ENCODE data around the gene SBDS.
"Not testable (repeated sequence)": the region's sequence is repeated elsewhere in the genome, so short reads cannot be mapped to it uniquely, and the experiment has no call there.

Gene SBDS

GRCh38 chr7:66995050-66995776 lies at the start of gene SBDS:
TSS of gene SBDS (minus strand) at chr7:66995586. CDS start at chr7:66995417, 169 bp downstream.
- peak; percentile 97 for DNase-seq (ENCODE audit: low read depth, low spot score)

DNA sequence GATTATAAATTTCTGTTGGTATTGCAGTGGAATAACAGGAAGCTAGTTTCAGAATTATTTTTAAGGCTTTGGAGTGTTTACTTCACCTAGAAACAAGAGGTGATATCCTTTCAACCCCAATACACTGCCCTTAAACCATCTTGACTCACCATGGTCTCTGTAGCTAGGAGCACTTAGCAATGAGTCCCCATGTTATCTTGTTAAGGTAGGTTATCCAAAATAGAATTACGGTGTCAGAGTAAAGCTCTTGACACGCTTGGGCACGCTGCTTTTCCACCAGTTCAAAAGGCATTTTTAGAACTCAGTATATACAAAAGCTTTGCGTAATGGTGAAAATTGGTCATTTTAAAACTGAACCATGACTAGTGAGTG lies 48.2 kb upstream of the SBDS start:
- not testable (repeated sequence) for DNase-seq (ENCODE audit: low read depth, low spot score)

DNA sequence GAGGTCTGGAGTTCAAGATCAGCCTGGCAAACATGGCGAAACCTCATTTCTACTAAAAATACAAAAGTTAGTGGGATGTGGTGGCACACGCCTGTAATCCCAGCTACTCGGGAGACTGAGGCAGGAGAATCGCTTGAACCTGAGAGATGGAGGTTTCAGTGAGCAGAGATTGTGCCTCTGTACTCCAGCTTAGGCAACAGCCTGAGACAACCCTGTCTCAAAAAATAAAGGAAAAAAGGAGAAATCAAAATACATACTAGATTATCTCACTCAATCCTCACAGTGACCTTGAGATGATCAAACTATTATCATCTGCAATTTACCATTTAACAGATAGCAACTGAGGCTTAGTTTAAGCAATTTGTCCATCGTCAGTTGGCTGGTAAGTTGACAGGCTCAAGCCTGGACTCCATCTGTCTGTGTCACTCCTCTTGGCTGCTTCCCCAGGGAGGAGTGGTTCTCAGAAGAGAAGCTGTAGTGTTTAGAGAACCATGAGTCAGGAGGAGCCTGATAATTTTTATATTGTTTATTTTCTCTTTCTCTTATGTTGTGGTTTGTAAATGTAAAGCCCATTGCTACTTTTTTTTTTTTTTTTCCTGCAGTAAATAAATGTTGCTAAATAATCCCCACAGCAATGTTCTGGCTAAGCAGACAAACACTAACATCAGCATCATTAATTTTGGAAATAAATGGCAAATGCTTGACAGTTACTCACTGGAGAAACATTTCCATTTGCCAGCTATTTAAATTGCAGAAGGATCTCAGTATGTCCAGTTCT lies 47.6 kb upstream of the SBDS start:
- not testable (repeated sequence) for DNase-seq (ENCODE audit: low read depth, low spot score)

DNA sequence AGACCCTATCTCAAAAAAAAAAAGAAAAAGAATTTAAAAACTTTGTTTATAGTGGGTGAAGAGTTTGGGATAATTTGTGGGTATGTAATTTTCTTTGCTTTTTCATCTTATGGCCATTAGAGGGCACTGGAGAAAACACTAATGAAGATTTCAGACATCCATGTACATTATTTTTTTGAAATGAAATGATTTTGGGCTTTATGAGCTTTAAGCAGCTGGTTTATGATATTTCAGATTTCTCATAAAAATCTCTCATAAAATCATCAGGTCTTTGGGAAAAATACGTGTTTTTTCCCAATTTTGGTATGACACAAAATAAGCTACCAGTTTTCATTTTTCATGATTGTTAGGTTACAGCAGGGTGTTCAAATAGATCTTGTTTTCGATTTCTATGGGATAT lies 45.4 kb upstream of the SBDS start:
- DNase-seq (ENCODE audit: low read depth, low spot score) = not testable (repeated sequence)

DNA sequence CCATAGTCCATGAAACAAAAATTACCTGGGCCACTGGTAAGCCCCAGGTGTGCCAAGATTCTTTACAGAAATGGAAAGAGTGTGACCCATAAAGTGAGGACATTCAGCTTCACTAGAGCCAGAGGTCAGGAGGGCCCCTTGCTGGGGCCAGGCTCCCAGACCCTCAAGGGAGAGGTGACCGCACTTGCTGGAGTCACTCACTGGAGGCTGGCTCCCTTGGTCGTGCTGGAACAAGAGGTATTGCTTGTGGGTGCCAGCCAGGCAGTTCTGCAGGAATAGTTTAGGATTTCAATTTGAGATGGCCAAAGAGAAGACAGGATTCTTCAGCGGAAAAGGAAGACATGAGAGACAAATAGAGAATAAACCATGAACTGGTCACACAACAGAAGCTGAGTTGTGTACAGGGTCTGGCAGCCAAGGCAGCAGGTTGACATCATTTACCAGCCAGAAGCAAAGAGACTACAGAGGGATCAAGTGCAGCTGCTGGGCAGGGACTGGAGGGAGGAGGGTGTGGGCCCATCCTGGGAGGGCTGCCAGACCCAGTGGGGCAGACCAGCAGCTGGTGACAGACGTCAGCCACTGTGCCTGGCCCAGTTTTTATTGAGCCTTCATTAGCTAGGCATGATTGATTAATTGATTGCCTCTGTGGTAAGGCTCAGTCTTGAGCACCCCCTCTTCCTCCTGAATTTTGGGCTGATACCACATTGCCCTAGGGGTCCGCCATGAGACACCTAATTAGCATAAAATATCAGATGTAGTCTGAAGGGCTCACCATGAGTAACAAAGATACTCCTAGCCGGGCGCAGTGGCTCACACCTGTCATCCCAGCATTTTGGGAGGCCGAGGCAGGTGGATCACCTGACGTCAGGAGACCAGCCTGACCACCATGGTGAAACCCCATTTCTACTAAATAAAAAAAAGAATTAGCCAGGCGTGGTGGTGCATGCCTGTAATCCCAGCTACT lies 41.3 kb upstream of the SBDS start:
- not testable (repeated sequence) for DNase-seq (ENCODE audit: low read depth, low spot score)

- no peak for DNase-seq (ENCODE audit: low read depth, low spot score)
Observed at GRCh38 chr7:67033251-67033650, 37.9 kb upstream of the SBDS start.

DNA sequence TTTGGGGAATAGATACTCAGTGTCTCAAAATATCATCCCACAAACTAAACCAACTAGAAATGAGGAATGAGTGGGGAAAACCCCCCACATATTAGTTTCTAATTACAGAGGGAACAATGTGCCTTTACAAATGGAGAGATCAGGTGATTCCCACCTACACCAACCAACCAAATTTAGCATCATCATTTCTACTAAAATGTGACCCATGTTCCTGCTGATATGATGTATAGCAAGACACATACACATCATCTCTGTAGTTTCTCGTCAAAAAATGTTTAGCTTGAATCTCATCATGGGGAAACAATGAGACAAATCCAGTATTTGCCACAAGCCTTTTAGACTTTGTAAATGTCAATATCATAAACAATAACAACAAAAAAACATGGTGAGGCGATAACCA lies 36.3 kb upstream of the SBDS start:
- not testable (repeated sequence) for DNase-seq (ENCODE audit: low read depth, low spot score)

- not testable (repeated sequence) for DNase-seq (ENCODE audit: low read depth, low spot score)
Observed at GRCh38 chr7:67025459-67025858, 30.1 kb upstream of the SBDS start.

GRCh38 chr7:67022511-67022910 lies 27.1 kb upstream of the SBDS start:
- DNase-seq (ENCODE audit: low read depth, low spot score) = no peak

DNA sequence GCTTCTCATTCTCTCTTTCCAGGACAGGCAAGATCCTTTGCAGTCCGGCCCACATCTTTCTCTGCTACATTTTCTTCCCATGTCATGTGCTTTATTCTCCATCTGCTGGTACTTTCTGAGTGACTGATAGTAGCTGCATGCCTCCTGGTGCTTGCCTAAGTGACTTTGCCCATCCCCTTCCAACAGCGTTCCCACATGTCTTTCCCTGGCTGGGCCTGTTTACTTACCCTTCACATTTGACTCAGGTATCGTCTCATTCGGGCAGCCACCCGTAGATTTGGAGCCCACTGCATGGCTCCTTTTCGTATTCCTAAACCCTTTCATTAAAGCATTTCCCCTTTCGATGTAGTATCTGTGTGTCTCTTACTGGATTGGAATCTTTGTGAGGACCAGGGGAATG lies 25.9 kb upstream of the SBDS start:
- DNase-seq (ENCODE audit: low read depth, low spot score) = no peak

DNA sequence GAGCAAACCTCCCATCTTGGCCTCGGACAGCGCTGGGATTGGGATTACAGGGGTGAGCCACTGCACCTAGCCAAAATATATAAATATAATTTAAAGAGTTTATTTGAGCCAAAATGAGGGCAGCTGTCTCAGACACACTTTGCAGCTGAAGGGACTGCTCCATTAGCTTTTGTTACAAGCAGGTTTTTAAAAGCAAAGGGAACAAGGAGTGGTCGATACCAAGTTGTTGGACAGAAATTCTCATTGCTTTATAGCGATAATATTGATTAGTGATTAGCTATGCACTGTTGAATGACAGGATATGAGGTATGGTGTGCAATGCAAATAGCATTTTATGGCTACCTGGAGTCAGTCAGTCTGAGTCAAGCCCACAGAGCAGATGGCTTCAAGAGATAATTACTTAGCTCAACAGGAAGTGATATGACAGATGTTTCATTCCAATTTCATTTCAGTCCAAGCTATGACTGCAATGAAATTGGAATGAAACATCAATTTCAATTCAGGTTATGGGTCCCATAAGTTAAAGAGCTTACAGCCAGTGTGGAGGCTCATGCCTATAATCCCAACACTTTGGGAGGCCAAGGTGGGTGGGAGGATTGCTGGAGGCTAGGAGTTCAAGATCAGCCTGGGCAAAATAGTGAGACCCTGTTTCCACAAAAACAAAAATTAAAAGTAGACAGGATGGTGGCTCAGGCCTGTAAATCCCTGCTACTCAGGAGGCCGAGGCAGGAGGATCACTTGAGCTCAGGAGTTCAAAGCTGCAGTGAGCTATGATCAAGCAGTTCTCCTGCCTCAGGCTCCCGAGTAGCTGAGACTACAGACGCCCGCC lies 24.4 kb upstream of the SBDS start:
- no peak for DNase-seq (ENCODE audit: low read depth, low spot score)

GRCh38 chr7:67018940-67019339 lies 23.6 kb upstream of the SBDS start:
- no peak for DNase-seq (ENCODE audit: low read depth, low spot score)

DNA sequence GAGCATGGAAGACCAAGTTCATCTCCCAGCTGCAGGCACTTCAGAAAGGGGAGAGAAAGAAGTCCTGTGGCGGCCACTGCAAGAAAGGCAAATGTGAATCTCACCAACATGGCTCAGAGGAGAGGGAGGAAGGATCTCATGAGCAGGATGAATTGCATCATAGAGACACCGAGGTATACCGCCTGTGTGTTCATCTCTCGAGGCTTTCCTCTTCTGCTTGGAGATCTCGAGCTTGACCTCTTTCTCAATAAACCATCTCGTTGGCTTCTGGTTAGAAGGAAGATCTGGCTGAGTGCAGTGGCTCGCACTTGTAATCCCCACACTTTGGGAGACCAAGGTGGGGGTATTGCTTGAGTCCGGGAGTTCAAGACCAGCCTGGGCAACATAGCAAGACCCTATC lies 22.6 kb upstream of the SBDS start:
- not testable (repeated sequence) for DNase-seq (ENCODE audit: low read depth, low spot score)

- DNase-seq (ENCODE audit: low read depth, low spot score) = not testable (repeated sequence)
Observed at GRCh38 chr7:67014076-67014622, 18.8 kb upstream of the SBDS start.

DNA sequence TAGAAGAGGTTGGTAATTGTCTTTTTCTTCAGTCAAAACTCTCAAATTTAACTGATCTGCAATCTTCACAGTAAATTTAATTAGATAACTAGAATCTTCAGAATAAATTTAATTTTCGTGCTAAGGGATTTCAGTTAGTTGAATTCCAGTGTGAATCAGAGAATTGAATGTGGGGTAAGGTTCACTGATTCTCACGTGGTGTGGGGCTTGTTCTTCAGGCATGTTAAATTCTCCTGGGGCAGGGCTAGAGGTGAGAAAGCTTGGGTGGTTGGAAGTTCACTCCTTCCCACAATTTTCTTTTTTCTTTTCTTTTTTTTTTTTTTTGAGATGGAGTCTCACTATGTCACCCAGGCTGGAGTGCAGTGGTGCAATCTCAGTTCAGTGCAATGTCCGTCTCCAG lies 14.3 kb upstream of the SBDS start:
- not testable (repeated sequence) for DNase-seq (ENCODE audit: low read depth, low spot score)

DNA sequence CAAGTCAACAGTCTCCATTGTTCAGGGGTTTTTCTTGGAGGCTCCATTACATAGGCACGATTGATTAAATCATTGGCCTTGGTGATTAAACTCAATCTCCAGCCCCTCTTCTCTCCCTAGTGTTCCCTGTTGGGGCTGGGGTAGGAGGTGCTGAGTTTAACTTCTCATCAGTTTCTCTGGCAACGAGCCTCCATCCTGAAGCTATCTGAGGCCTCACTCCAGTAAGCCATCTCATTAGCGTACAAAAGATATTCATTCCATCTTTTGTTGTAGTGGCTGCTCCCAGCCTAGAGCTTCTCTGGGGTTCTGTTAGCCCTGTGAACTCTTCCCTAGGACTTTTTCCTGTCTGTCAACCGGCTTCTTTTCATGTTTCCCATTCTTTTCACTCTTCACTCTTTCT lies 12.9 kb upstream of the SBDS start:
- DNase-seq (ENCODE audit: low read depth, low spot score) = no peak

DNA sequence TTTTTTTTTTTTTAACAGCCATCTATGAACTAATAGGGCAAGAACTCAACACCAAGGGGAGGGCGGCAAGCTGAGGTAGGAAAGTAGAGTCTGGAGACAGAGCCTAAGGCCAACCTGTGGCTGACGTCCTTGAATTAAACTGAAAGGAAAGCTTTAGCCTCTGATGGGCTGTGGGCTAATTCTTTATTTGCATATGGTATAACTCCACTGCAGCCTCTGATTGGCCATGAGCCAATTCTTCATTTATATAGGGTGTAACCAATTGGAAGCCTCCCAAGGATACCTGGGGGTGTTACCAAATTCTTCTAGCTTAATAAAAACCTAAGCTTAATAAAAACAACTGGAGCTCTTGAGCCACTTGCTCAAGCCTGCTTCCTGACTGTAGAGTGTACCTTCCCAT lies 11.6 kb upstream of the SBDS start:
- no peak for DNase-seq (ENCODE audit: low read depth, low spot score)

DNA sequence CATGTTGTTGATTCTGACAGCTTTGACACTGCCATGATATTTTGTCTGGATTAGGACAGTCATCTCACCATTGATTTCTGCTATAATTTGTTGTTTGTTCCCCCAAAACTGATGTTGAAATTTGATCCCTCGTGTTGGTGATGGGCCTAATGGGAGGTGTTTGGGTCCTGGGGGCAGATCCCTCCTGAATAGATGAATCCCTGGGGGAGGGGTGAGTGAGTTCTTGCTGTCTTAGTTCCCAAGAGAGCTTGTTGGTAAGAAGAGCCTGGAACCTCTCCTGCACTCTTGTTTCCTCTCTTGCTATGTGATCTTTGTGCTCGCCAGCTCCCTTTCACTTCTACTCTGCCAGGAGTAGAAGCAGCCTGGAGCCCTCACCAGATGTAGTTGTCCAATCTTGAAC lies 8.8 kb upstream of the SBDS start:
- DNase-seq (ENCODE audit: low read depth, low spot score) = not testable (repeated sequence)

GRCh38 chr7:67000601-67001258 lies 5.3 kb upstream of the SBDS start:
- DNase-seq (ENCODE audit: low read depth, low spot score) = not testable (repeated sequence)
